GM08714 (cell line): ENCODE results near the gene TTLL7.
"Not testable (repeated sequence)": the region's sequence is repeated elsewhere in the genome, so short reads cannot be mapped to it uniquely, and the experiment has no call there.

ENCODE experiments used
- H3K4me3 ChIP-seq: fragments of 200-500 bp; sonication (Bioruptor generic); 2 replicates; pipeline ENCODE4 v1.5.1; 2014; ENCODE audit warnings: mild to moderate bottlenecking, low read length, inconsistent platforms
- ZNF274 ChIP-seq: IDR thresholded peaks from 2 replicates; pipeline ENCODE4 v1.6.1; 2012; ENCODE audit warnings: mild to moderate bottlenecking, low read depth, low read length

The TTLL7 gene

DNA sequence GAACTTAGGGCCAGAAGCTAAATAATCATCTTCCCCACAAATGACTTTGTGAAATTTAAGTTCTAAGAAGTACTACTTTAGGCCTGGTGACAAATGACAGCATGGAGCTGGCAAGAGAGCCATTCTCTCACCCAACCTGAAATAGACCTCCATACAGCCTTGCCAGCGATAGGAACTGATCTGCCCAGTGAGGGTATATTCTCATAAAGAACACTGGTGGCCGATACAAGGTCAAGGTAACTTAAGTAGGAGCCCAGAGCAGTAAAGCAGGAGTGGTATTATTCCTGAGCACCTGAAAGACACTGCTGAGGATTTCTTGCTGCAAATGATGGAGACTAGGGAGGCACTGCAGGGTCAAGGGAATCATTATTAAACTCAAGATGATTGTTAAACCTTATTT lies 2.6 kb upstream of the TTLL7 start:
- no peak overlapping the region for H3K4me3 ChIP-seq
- TF ChIP-seq ZNF274 = no peak

- TF ChIP-seq ZNF274 = no peak
- H3K4me3 ChIP-seq = no peak overlapping the region
Observed at GRCh38 chr1:84000954-84001495, 2.1 kb upstream of the TTLL7 start.

- no peak overlapping the region for H3K4me3 ChIP-seq
- no peak for TF ChIP-seq ZNF274
Observed at GRCh38 chr1:84000196-84000885, 1.4 kb upstream of the TTLL7 start.

DNA sequence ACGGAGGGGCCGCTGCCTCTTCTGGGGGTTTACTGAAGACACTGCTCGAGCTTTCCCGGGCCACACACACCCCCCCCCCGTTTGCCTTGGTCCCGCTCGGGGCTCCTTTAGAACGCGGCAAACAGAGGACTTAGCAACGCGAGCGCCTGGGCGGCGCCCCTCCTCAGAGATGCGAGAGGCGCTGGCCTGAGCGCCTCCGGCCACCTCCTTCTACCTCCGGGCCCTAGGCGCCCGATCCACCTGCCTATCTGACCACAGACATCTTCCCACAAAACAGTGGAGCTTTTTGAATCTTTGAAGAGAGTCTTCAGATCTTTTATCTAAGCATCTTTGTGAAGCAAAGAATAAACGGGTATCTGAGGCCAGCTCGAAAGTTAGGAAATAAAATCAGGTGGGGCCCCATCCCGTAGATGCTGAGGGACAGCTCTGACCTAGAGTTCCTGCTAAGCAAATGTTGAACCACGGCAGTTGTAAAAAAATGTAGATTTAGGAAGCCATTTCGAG lies 436 bp upstream of the TTLL7 start:
- no peak for TF ChIP-seq ZNF274
- peak overlapping the region; percentile 59 for H3K4me3 ChIP-seq

- no peak for TF ChIP-seq ZNF274
- peak overlapping the region; percentile 59; the same call in 1 of the 2 replicates for H3K4me3 ChIP-seq
Observed at GRCh38 chr1:83998205-83998497, 781 bp downstream of the TTLL7 start.

DNA sequence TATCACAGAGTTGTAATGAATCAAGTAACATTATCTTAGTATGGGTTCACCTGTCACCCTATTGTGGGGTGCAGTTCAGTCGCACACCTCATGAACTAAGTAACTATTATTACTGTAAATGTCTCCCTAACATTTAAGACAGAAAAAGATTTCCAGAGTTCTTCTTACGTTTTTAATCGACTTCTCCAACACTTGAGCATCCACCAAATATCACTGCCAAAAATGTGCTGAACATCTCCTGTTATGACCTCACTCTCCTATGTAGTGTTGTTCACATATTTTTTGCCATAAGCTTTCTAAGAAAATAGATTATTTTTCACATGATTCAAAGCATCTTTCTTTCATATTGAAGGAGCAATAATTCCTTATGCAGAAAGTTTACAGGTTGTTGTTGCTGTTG lies 1.3 kb downstream of the TTLL7 start:
- H3K4me3 ChIP-seq = no peak overlapping the region
- no peak for TF ChIP-seq ZNF274

- no peak overlapping the region for H3K4me3 ChIP-seq
- TF ChIP-seq ZNF274 = no peak
Observed at GRCh38 chr1:83996621-83997020, 2.3 kb downstream of the TTLL7 start.

DNA sequence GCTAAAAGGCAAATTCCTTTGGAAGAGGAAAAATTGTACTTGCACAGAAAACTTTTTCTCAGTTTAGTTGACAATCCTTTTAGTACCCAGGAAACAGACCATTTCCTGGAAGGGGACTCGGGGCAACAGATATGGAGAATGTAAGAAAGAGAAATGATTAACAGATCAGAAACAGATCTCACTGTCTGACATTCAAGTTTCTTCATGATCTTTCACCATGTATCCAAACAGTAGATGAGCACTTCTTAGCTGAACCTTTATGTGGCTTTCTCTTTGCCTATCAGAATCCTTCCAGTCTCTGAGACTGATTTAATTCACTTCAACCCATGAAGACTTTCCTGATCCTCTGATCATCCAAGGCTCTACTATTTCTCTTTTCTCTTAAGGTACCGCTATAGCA lies 2.7 kb downstream of the TTLL7 start:
- TF ChIP-seq ZNF274 = no peak
- H3K4me3 ChIP-seq = no peak overlapping the region

DNA sequence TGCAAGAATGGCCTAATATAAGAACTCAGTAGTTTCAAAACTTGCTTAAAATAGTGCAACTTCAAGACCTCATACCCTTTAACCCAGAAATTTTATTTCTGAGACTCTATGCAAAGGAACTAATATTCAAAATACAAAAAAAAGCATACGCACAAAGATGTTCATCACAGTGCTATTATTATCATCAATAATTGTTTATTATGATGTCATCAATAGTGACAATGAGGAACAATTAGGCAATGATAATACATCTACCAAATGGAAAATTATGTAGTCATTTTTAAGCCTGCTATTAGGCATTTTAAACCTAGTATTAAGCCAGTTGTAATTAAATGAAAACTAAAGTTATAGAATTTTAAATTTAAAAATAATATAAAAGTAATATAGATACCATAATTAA lies 3.3 kb downstream of the TTLL7 start:
- H3K4me3 ChIP-seq = no peak overlapping the region
- TF ChIP-seq ZNF274 = no peak

- no peak overlapping the region for H3K4me3 ChIP-seq
Observed at GRCh38 chr1:83994111-83994510, 4.8 kb downstream of the TTLL7 start.

GRCh38 chr1:83990734-83991133 lies 8.2 kb downstream of the TTLL7 start:
- no peak for TF ChIP-seq ZNF274
- H3K4me3 ChIP-seq = no peak overlapping the region

More at GRCh38 chr1:83994111-83994510, 4.8 kb downstream of the TTLL7 start:
- TF ChIP-seq ZNF274 = no peak

DNA sequence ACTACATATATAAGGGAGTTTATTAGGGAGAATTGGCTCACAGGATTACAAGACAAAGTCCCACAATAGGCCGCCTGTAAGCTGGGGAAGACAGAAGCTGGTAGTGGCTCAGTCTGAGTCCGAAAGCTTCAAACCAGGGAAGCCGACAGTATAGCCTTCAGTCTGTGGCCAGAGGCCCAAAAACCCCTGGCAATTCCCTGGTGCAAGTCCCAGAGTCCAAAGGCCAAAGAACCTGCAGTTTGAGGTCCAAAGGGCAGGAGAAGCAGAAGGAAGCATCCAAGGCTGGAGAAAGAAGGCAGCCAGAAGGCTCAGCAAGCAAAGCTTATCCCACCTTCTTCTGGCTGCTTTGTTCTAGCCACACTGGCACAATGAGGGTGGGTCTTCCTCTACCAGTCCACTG lies 13.9 kb downstream of the TTLL7 start:
- H3K4me3 ChIP-seq = no peak overlapping the region
- TF ChIP-seq ZNF274 = no peak

DNA sequence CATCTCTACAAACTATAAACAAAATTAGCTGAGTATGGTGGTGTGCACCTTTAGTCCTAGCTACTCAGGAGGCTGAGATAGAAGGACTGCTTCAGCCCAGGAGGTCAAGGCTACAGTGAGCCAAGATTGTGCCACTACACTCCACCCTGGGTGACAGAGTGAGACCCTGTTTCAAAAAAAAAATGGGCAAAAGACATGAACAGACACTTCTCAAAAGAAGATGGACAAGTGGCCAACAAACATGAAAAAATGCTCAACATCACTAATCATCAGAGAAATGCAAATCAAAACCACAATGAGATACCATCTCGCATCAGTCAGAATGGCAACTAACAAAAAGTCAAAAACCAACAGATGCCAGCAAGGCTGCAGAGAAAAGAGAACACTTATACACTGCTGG lies 15.0 kb downstream of the TTLL7 start:
- H3K4me3 ChIP-seq = not testable (repeated sequence)

GRCh38 chr1:83978056-83978455 lies 20.9 kb downstream of the TTLL7 start:
- TF ChIP-seq ZNF274 = no peak
- no peak overlapping the region for H3K4me3 ChIP-seq

DNA sequence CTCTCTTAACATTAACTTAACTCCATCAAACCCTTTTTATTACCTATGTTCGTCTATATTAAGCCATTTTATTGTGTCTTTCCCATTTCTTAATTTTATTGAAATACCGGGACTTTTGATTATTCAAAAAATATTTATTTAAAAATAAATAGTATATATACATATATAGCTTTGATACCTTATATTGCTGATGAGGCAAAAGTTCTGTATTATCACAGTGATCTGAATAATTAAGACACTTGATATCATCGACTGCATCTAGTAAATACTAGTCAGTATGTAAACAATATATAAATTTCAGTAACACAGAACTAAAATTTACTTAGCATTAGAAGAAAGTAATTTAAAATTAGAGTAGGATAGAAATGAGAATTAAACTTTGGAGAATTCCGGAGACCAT lies 22.0 kb downstream of the TTLL7 start:
- no peak for TF ChIP-seq ZNF274
- no peak overlapping the region for H3K4me3 ChIP-seq

DNA sequence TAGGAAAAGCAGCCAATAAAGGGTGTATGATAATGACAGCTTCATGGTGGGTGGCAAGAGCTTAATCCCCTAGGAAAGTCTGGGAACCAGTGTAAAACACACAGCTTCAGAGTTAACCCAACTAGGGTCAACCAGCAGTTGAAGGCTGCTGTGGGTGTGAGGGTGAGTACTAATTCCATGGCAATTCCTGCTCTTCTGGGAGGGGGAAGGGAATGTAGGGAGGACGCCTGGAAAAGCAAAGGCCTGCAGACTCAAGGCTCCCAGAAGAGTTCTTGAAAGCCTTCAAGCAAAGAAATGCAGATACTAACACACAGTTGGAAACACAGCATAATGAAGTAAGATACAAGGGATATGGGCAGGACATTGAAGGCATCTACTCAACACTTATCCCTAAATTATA lies 28.1 kb downstream of the TTLL7 start:
- no peak overlapping the region for H3K4me3 ChIP-seq
- TF ChIP-seq ZNF274 = no peak
